Mesendoderm (in vitro differentiated cells): ENCODE measurements around the gene KRT3.
"Not testable (repeated sequence)": the region's sequence is repeated elsewhere in the genome, so short reads cannot be mapped to it uniquely, and the experiment has no call there.

Experiments used
- DNase-seq: peaks from one replicate; pipeline ENCODE4 v3.0.0; 2013
- H2AK5ac ChIP-seq: 2 replicates; pipeline ENCODE4 v1.6.1; 2013; ENCODE audit warnings: low read length, inconsistent platforms
- H2BK120ac ChIP-seq: 2 replicates; pipeline ENCODE4 v1.6.1; 2013; ENCODE audit warnings: low read depth, mild to moderate bottlenecking, low read length, moderate library complexity, mixed read lengths
- H2BK15ac ChIP-seq: replicated peaks from 2 replicates; pipeline ENCODE4 v1.6.1; 2013; ENCODE audit warnings: low read depth, mild to moderate bottlenecking, moderate library complexity
- H2BK5ac ChIP-seq: 2 replicates; pipeline ENCODE4 v1.6.1; 2013; ENCODE audit warnings: low read length, inconsistent platforms
- H3K18ac ChIP-seq: 2 replicates; pipeline ENCODE4 v1.6.1; 2013; ENCODE audit warnings: mild to moderate bottlenecking, low read length, mixed read lengths
- H3K23ac ChIP-seq: one replicate; pipeline ENCODE4 v1.6.1; 2013; ENCODE audit warnings: low read length
- H3K27ac ChIP-seq: 2 replicates; pipeline ENCODE4 v1.5.1; 2013; ENCODE audit warnings: low read depth, mild to moderate bottlenecking, inconsistent platforms, low read length, moderate library complexity
- H3K27me3 ChIP-seq: 2 replicates; pipeline ENCODE4 v1.6.1; 2013; ENCODE audit warnings: low read length, control low read depth, mild to moderate bottlenecking, inconsistent platforms; ENCODE audit not compliant: insufficient read depth, poor library complexity
- H3K36me3 ChIP-seq: 2 replicates; pipeline ENCODE4 v1.6.1; 2013; ENCODE audit warnings: low read length, inconsistent platforms; ENCODE audit not compliant: control insufficient read depth, insufficient read depth
- H3K4ac ChIP-seq: one replicate; pipeline ENCODE4 v1.6.1; 2013; ENCODE audit warnings: low read depth, mild to moderate bottlenecking, low read length, moderate library complexity
- H3K4me1 ChIP-seq: 2 replicates; pipeline ENCODE4 v1.6.1; 2013; ENCODE audit warnings: low read depth, low read length, inconsistent platforms; ENCODE audit not compliant: control insufficient read depth
- H3K4me2 ChIP-seq: 2 replicates; pipeline ENCODE4 v1.6.1; 2013; ENCODE audit warnings: low read length
- H3K4me3 ChIP-seq: 2 replicates; pipeline ENCODE4 v1.5.1; 2013; ENCODE audit warnings: mild to moderate bottlenecking, low read length
- H3K56ac ChIP-seq: one replicate; pipeline ENCODE4 v1.6.1; 2013; ENCODE audit warnings: low read length
- H3K79me1 ChIP-seq: 2 replicates; pipeline ENCODE4 v1.6.1; 2013; ENCODE audit warnings: low read length, inconsistent platforms
- H3K79me2 ChIP-seq: 2 replicates; pipeline ENCODE4 v1.6.1; 2013; ENCODE audit warnings: mild to moderate bottlenecking, low read length; ENCODE audit not compliant: control insufficient read depth, insufficient read depth
- H3K9ac ChIP-seq: 2 replicates; pipeline ENCODE4 v1.6.1; 2013; ENCODE audit warnings: low read length, inconsistent platforms
- H4K5ac ChIP-seq: one replicate; pipeline ENCODE4 v1.6.1; 2013; ENCODE audit warnings: low read length
- H4K8ac ChIP-seq: one replicate; pipeline ENCODE4 v1.6.1; 2013; ENCODE audit warnings: low read depth, mild to moderate bottlenecking, control low read depth, low read length, moderate library complexity
- WGBS: extraction: QIAGEN DNeasy Blood & Tissue Kit; methylation state at CpG from one replicate; pipeline ENCODE4 v1.1.7; 2013; ENCODE audit warnings: low lambda C conversion rate, missing lambda C conversion rate; ENCODE audit not compliant: insufficient coverage; ENCODE audit errors: extremely low coverage; 5-methylcytosine and 5-hydroxymethylcytosine counted together

Gene KRT3

GRCh38 chr12:52761802-52762201, 34.1 kb downstream of the KRT3 start:
- H3K4me1 ChIP-seq = no peaks in the 10 kb centered on the region
- no peak overlapping the region for H3K4ac ChIP-seq
- H2BK15ac ChIP-seq = no peak overlapping the region
- no peak overlapping the region for H4K8ac ChIP-seq
- H3K79me2 ChIP-seq = no peaks in the 10 kb centered on the region
- no CpG with 5 or more reads among the region's 2 CpGs for WGBS
- H3K23ac ChIP-seq = no peak overlapping the region
- no peak overlapping the region for H4K5ac ChIP-seq
- no peak overlapping the region for H3K4me2 ChIP-seq
- H3K27ac ChIP-seq = no peak overlapping the region
- H3K9ac ChIP-seq = no peak overlapping the region
- no peak overlapping the region for H3K56ac ChIP-seq
- no peaks in the 10 kb centered on the region for H3K36me3 ChIP-seq
- H3K4me3 ChIP-seq = no peak overlapping the region
- no peak overlapping the region for H3K18ac ChIP-seq
- H2AK5ac ChIP-seq = no peak overlapping the region
- H2BK120ac ChIP-seq = no peak overlapping the region
- no peak for DNase-seq
- H3K79me1 ChIP-seq = no peaks in the 10 kb centered on the region
- no peaks in the 10 kb centered on the region for H3K27me3 ChIP-seq
- H2BK5ac ChIP-seq = no peak overlapping the region

DNA sequence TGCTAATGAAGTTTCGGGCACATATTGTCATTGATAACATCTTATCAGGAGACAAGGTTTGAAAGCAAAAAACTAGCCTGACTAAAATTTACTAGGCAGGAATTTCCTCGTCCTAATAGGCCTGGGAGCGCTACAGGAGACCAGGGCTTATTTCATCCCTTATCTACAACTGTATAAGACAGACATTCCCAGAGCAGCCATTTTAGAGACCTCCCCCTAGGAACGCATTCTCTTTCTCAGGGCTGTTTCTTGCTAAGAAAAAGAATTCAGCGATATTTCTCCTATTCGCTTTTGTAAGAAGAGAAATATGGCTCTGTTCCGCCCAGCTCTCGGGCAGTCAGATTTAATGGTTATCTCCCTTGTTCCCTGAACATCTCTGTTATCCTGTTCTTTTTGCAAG, 34.7 kb downstream of the KRT3 start:
- H3K4me1 ChIP-seq, H3K27ac ChIP-seq, H3K18ac ChIP-seq, H3K23ac ChIP-seq, DNase-seq, H3K79me2 ChIP-seq, H4K5ac ChIP-seq, H2BK5ac ChIP-seq, H4K8ac ChIP-seq, H3K79me1 ChIP-seq, H3K9ac ChIP-seq, H3K56ac ChIP-seq, H3K4me2 ChIP-seq, H3K27me3 ChIP-seq, H2AK5ac ChIP-seq, H3K4ac ChIP-seq, H3K4me3 ChIP-seq, H3K36me3 ChIP-seq, H2BK15ac ChIP-seq, H2BK120ac ChIP-seq: not testable (repeated sequence)
- WGBS = no CpG with 5 or more reads among the region's 8 CpGs

- Histone ChIP-seq H3K56ac (no peak overlapping the region), H3K4ac (no peak overlapping the region), H3K79me2 (no peaks in the 10 kb centered on the region), H3K27me3 (no peaks in the 10 kb centered on the region), H3K23ac (no peak overlapping the region), H3K9ac (no peak overlapping the region), H4K8ac (no peak overlapping the region), H2BK15ac (no peak overlapping the region), H3K4me1 (no peaks in the 10 kb centered on the region), H2BK120ac (no peak overlapping the region), H3K4me3 (no peak overlapping the region), H2BK5ac (no peak overlapping the region), H3K18ac (no peak overlapping the region), H3K36me3 (no peaks in the 10 kb centered on the region), H3K4me2 (no peak overlapping the region), H3K79me1 (no peaks in the 10 kb centered on the region), H2AK5ac (no peak overlapping the region), H4K5ac (no peak overlapping the region), H3K27ac (no peak overlapping the region)
- DNase-seq = no peak
Observed at GRCh38 chr12:52760623-52761022, 35.3 kb downstream of the KRT3 start.

- Histone ChIP-seq H3K4ac (no peak overlapping the region), H2BK120ac (no peak overlapping the region), H2BK5ac (no peak overlapping the region), H2AK5ac (no peak overlapping the region), H3K79me2 (no peaks in the 10 kb centered on the region), H3K4me3 (no peak overlapping the region), H4K5ac (no peak overlapping the region), H3K56ac (no peak overlapping the region), H3K4me1 (no peaks in the 10 kb centered on the region), H3K4me2 (no peak overlapping the region), H3K36me3 (no peaks in the 10 kb centered on the region), H4K8ac (no peak overlapping the region), H3K9ac (no peak overlapping the region), H3K23ac (no peak overlapping the region), H2BK15ac (no peak overlapping the region), H3K18ac (no peak overlapping the region), H3K27me3 (no peaks in the 10 kb centered on the region), H3K79me1 (no peaks in the 10 kb centered on the region), H3K27ac (no peak overlapping the region)
- no CpG with 5 or more reads among the region's 2 CpGs for WGBS
- no peak for DNase-seq
Observed at GRCh38 chr12:52759695-52760094, 36.2 kb downstream of the KRT3 start.

GRCh38 chr12:52759218-52759617, 36.7 kb downstream of the KRT3 start:
- Histone ChIP-seq H3K4me1 (no peaks in the 10 kb centered on the region), H3K56ac (no peak overlapping the region), H4K8ac (no peak overlapping the region), H2BK5ac (no peak overlapping the region), H2BK120ac (no peak overlapping the region), H2BK15ac (no peak overlapping the region), H3K23ac (no peak overlapping the region), H3K27me3 (no peaks in the 10 kb centered on the region), H3K9ac (no peak overlapping the region), H3K79me1 (no peaks in the 10 kb centered on the region), H3K4ac (no peak overlapping the region), H2AK5ac (no peak overlapping the region), H3K36me3 (no peaks in the 10 kb centered on the region), H3K4me3 (no peak overlapping the region), H4K5ac (no peak overlapping the region), H3K18ac (no peak overlapping the region), H3K4me2 (no peak overlapping the region), H3K27ac (no peak overlapping the region), H3K79me2 (no peaks in the 10 kb centered on the region)
- DNase-seq = no peak
- no CpG with 5 or more reads among the region's 2 CpGs for WGBS

DNA sequence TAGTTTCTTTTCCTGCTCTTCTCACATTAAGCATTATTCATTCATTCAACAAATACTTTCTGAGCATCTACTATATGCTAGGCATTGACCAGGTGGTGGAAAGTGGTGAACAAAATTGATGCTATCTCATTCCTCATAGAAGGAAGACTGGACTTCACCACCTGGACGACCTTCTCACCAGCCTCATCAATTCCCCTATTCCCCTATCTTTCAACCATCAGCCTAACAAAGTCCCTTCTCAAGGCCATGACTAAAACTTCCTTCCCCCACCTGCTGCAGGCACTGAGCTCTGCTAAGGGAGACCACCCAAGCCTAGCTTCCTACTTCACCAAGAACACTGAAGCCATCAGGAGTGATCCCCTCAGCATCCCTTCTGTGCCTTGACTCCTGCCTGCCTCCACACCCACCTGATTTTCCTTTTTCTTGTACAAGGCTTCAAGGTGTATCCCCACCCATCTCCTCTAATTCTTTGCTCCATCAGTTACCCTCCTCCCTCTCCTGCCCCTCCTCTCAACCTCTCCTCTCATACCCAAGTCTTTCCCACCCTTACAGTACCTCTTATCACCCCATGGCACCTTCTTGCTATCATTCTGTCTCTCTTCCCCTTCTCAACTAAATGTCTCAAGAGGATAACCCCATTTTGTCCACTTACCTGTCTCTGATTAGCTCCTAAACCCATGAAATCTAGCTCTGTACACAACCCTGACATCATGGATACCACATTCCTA, 38.3 kb downstream of the KRT3 start:
- Histone ChIP-seq H3K4me2 (no peak overlapping the region), H3K9ac (no peak overlapping the region), H3K18ac (no peak overlapping the region), H3K27ac (no peak overlapping the region), H3K23ac (no peak overlapping the region), H3K79me2 (no peaks in the 10 kb centered on the region), H3K27me3 (no peaks in the 10 kb centered on the region), H2BK120ac (no peak overlapping the region), H3K56ac (no peak overlapping the region), H3K79me1 (no peaks in the 10 kb centered on the region), H3K36me3 (no peaks in the 10 kb centered on the region), H3K4ac (no peak overlapping the region), H2BK15ac (no peak overlapping the region), H4K8ac (no peak overlapping the region), H3K4me1 (no peaks in the 10 kb centered on the region), H4K5ac (no peak overlapping the region), H2BK5ac (no peak overlapping the region), H3K4me3 (no peak overlapping the region), H2AK5ac (no peak overlapping the region)
- DNase-seq = no peak
- WGBS = no CpG with 5 or more reads among the region's 1 CpG
